WTC11 (cell line): ENCODE results near the gene ENPP7.

ENCODE experiments used
- ARID4B ChIP-seq: sonication (generic); formaldehyde crosslinking; IDR thresholded peaks from 2 replicates; pipeline ENCODE4 v1.8.0; 2023; ENCODE audit warnings: missing genetic modification reagents, mild to moderate bottlenecking, borderline replicate concordance
- ATF6 ChIP-seq: sonication (generic); formaldehyde crosslinking; IDR thresholded peaks from 2 replicates; pipeline ENCODE4 v1.8.1; 2023; ENCODE audit warnings: mild to moderate bottlenecking, missing genetic modification reagents
- CREB1 ChIP-seq: sonication (generic); formaldehyde crosslinking; IDR thresholded peaks from 2 replicates; pipeline ENCODE4 v1.8.0; 2023; ENCODE audit warnings: mild to moderate bottlenecking, missing genetic modification reagents
- CTCF ChIP-seq: fragments of 200-600 bp; IDR thresholded peaks from 2 replicates; pipeline ENCODE4 v1.8.0; 2022; ENCODE audit warnings: antibody characterized with exemption
- JUN ChIP-seq: sonication (generic); formaldehyde crosslinking; IDR thresholded peaks from 2 replicates; pipeline ENCODE4 v1.8.0; 2023; ENCODE audit warnings: mild to moderate bottlenecking, missing genetic modification reagents

GRCh38 chr17:79784353-79785016 lies 53.7 kb downstream of the ENPP7 start:
- TF ChIP-seq CTCF (no peak), ATF6 (no peak), JUN (CRISPR knock-in tag) (no peak), CREB1 (CRISPR knock-in tag) (no peak), ARID4B (CRISPR knock-in tag) (no peak)
